ENCODE measurements around the gene CSAD.
A peak's percentile ranks its signal among the peaks of the same experiment; 100 is the strongest.
"Not testable (repeated sequence)": the region's sequence is repeated elsewhere in the genome, so short reads cannot be mapped to it uniquely, and the experiment has no call there.

The CSAD gene

DNA sequence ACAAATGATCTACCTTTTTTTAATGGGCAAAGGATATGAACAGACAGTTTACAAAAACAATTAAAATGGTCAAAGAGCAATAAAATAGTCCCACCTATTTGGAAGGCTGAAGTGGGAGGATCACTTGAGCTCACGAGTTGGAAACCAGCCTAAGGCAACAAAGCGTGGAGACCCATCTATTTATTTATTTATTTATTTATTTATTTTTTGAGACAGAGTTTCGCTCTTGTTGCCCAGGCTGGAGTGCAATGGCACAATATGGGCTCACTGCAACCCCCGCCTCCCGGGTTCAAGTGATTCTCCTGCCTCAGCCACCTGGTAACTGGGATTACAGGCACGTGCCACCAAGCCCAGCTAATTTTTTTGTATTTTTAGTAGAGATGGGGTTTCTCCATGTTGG is 3.3 kb downstream of the CSAD start:
- DNase-seq = not testable (repeated sequence)

DNA sequence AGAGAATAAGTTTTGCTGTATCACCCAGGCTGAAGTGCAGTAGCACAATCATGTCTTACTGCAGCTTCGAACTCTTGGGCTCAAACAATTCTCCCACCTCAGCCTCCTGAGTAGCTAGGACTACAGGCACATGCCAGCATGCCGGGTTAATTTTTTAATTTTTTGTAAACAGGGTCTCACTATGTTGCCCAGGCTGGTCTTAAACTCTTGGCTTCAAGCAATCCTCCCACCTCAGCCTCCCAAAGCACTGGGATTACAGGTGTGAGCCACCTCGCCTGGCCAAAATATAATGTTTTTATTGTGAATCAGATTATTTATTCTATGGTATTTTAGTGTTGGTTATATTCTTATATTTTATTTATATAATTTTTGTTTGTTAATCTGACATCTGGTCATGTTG is 4.0 kb downstream of the CSAD start:
- no peak for DNase-seq

- peak; percentile 32 for DNase-seq
Observed at GRCh38 chr12:53174881-53175491, 5.7 kb downstream of the CSAD start.

- no peak for DNase-seq
Observed at GRCh38 chr12:53173085-53173715, 7.5 kb downstream of the CSAD start.

- DNase-seq = no peak
Observed at GRCh38 chr12:53172352-53172751, 8.4 kb downstream of the CSAD start.

DNA sequence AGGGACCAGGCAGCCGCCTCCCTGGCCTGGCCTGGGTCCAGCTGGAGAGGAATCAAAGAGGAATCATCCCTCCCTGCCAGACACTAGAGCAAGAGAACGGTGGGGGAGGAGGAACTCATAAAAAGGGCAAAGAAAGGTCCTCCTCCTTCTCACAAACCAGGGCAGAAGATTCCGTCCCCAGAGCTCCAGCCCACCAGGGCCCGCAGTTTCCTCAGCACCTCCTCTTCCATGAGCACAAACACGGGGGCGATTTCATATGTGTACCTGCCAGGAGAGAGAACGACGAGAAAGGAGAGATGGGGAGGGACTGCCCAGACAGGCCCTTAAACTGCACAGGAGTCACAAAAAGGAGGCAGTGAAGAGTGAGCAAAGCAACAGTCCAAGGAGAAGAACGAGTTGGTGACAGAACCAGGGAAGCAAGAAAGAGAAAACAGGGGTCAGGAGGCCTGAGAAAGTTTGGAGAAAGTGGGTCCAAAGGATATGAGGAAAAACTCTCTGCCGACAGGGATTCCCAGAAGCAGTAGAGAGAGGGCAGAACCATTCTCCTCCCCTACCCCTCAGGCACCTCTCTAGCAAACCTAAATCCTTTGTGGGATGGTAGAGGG is 8.9 kb downstream of the CSAD start:
- DNase-seq = no peak

- DNase-seq = no peak
Observed at GRCh38 chr12:53170876-53171724, 9.6 kb downstream of the CSAD start.

GRCh38 chr12:53170215-53170614 is 10.5 kb downstream of the CSAD start:
- DNase-seq = no peak

- no peak for DNase-seq
Observed at GRCh38 chr12:53169644-53170043, 11.1 kb downstream of the CSAD start.

DNA sequence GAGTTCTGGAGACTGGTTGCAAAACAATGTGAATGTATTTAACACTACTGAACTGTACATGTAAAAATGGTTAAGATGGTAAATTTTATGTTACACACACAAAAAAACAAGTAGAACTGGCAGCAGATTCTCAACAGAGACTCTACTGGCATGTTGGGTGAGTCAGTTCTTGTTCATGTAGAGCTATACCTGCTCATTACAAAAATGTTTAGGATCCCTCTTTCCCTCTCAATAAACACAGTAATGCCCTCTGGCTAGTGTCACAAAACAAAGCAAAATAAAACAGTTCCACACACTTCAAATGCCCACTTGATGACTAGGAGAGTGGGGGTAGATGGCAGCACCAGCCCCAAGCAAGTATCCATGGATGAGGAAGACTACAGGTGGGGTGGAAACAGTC is 13.9 kb downstream of the CSAD start:
- DNase-seq = no peak

- DNase-seq = not testable (repeated sequence)
Observed at GRCh38 chr12:53163008-53163407, 17.7 kb downstream of the CSAD start.

- DNase-seq = no peak
Observed at GRCh38 chr12:53161119-53161911, 19.4 kb downstream of the CSAD start.

- no peak for DNase-seq
Observed at GRCh38 chr12:53160673-53161072, 20.1 kb downstream of the CSAD start.

- DNase-seq = no peak
Observed at GRCh38 chr12:53160000-53160399, 20.7 kb downstream of the CSAD start.

DNA sequence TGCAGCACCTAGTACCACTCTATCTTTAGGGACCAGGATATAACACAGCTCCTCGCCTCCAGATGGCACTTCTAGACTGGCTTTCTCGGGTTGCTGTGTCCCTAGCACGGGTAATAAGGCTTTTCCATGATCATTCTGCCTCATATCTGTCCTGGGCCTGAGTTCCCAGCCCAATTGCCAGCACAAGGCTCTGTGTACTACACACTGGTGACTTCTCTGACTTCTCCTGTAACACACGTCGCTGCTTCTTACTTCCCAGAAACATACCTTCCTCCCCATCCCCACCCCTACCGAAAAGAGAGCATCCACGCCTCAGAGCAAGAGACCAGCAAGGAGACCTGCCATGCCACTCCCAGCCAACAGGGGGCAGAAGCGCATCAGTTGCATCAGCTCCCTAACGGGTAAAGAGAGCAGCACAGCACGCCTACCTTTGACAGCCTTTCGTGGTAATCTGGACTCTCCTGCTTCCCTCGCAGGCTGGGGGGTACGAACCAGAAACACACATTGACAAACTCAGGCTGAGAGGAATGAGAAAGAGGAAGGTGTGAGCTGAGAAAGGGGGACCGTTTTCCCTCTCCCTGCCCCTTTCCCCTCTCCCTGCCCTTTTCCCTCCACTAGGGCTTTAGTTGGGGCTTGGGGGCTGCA is 21.4 kb downstream of the CSAD start:
- DNase-seq = peak; percentile 91

- DNase-seq = no peak
Observed at GRCh38 chr12:53152390-53152789, 28.3 kb downstream of the CSAD start.

- no peak for DNase-seq
Observed at GRCh38 chr12:53151039-53151438, 29.7 kb downstream of the CSAD start.

DNA sequence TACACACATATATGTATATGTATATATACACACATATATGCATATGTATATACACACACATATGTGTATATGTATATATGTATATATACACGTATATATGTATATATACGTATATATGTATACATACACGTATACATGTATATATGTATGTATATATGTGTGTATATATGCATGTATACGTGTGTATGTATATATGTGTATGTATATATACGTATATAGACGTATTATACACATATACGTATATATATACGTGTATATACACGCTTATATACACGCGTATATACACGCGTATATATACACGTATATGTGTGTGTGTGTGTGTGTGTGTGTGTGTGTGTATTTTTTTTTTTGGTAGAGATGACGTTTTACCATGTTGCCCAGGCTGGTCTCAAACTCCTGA is 33.1 kb downstream of the CSAD start:
- DNase-seq = no peak

GRCh38 chr12:53147181-53147580 is 33.5 kb downstream of the CSAD start:
- DNase-seq = no peak

DNA sequence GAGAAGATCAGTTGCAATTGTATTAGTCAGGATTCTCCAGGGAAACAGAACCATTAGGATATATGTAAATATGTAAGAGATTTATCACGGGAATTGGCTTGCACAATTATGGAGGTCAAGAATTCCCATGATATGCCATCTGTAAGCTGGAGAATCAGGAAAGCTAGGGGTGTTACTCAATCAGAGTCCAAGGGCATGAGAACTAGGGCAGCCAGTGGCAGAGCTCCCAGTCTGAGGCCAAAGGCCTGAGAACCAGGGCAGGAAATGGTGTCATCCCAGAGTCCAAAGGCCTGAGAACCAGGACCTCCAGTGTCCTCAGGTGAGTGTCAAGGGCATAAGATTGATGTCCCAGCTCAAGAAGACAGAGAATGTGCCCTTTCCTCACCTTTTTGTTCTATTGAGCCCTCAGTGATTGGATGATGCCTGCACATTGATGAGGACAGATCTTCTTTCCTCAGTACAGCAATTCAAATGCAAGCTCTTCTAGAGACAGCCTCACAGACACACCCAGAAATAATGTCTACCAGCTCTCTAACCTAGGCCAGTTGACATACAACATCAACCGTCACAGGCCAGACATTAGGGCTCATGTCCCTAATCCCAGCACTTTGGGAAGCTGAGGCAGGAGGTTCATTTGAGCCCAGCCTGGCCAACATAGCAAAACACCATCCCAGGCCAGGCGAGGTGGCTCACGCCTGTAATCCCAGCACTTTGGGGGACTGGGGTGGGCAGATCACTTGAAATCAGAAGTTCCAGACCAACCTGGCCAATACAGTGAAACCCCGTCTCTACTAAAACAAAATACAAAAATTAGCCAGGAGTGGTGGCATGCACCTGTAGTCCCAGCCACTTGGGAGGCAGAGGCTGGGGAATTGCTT is 35.1 kb downstream of the CSAD start:
- no peak for DNase-seq

- no peak for DNase-seq
Observed at GRCh38 chr12:53143355-53143754, 37.4 kb downstream of the CSAD start.

All from CD4-positive, alpha-beta T cell treated with Interleukin-17A for 1 hour (primary cell).